ENCODE results near the gene ZRSR2. TPM values are rescaled to one million over a fixed set of nuclear protein-coding genes. Genes with fewer than 3 reads are reported as not detected.

ZRSR2 gene
- total RNA-seq, 1 experiment from 2014 or later: 4.6 TPM

DNA sequence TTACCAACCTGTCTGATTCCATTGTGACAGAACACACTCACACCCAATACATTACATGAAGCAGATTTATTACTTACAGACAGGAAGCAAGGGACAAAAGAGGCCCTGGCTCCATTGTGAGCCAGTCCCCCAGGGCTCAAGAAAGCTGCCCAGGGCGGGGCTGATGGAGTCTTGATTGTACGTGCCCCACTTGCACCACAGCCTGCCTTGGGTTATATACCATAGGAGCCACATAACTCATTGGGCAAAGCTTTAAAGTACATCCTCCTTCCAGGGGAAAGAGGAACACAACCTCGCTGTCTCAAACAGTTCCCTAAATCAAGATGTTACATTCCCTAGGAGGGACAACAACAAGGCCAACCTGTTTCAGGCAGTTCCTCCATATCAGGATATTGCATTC lies 3.4 kb upstream of the ZRSR2 start:
- no TSS peak for BruUV-seq (replicated peaks)
- H4K20me1 ChIP-seq (ENCODE audit: insufficient read depth): no peaks in the 10 kb centered on the region
- H3K4me2 ChIP-seq (ENCODE audit: low read length): no peak overlapping the region
- intact Hi-C loops (cut with micrococcal nuclease): no loop called here
- no peaks in the 10 kb centered on the region for H3K79me2 ChIP-seq (ENCODE audit: insufficient read depth, low read length)
- ATAC-seq (no peak), DNase-seq (ENCODE audit: low read depth, low spot score) (no peak)
- no peak overlapping the region for H2AFZ ChIP-seq (ENCODE audit: low read depth, low read length, poor library complexity, severe bottlenecking)
- H3K27me3 ChIP-seq (ENCODE audit: insufficient read depth, low read length): no peaks in the 10 kb centered on the region
- H3K4me1 ChIP-seq (ENCODE audit: control insufficient read depth in 1 of 2, insufficient read depth in 2 of 2, low read length in 2 of 2): peaks cover 4 to 5% of the 10 kb centered on the region in 2 experiments; a peak in 2 of 4 replicates
- H3K9ac ChIP-seq (ENCODE audit: low read length): no peak overlapping the region
- ChIA-PET CTCF (no interaction called here), POLR2A (no interaction called here), RAD21 (ENCODE audit: low non-redundant PET in 1 of 2, low total read pairs in 2 of 2, uncharacterized antibody in 2 of 2, unreplicated experiment in 2 of 2) (no interaction called here)
- no peak for TF ChIP-seq EGR1 (IDR thresholded peaks at IDR 0.05; ENCODE audit: low read depth)
- TF ChIP-seq, protein P1, sequence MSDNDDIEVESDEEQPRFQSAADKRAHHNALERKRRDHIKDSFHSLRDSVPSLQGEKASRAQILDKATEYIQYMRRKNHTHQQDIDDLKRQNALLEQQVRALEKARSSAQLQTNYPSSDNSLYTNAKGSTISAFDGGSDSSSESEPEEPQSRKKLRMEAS (IDR thresholded peaks at IDR 0.05): no peak
- TF ChIP-seq SP1 (IDR thresholded peaks at IDR 0.05; ENCODE audit: low read depth): no peak
- TF ChIP-seq ELF1 (IDR thresholded peaks at IDR 0.05; ENCODE audit: borderline replicate concordance, low read depth): no peak
- TF ChIP-seq ZFX (IDR thresholded peaks at IDR 0.05): no peak
- TF ChIP-seq ZNF274 (IDR thresholded peaks at IDR 0.05; ENCODE audit: low read depth, low read length): no peak
- TF ChIP-seq TCF7L2 (IDR thresholded peaks at IDR 0.05; ENCODE audit: borderline replicate concordance, extremely low read depth, insufficient read depth, insufficient read length): no peak
- no peak for TF ChIP-seq POLR2AphosphoS5 (IDR thresholded peaks at IDR 0.05; ENCODE audit: low read depth, low read length)
- no peak for TF ChIP-seq FOSL1 (IDR thresholded peaks at IDR 0.05; ENCODE audit: low read depth)
- TF ChIP-seq EZH2 (IDR thresholded peaks at IDR 0.05): no peak
- TF ChIP-seq POLR2A (IDR thresholded peaks at IDR 0.05; ENCODE audit: borderline replicate concordance, extremely low read depth, insufficient read depth, insufficient read length): no peak
- no peak for TF ChIP-seq SRF (IDR thresholded peaks at IDR 0.05; ENCODE audit: low read depth)
- TF ChIP-seq CBX3 (IDR thresholded peaks at IDR 0.05; ENCODE audit: low read depth): no peak
- TF ChIP-seq, protein P2, sequence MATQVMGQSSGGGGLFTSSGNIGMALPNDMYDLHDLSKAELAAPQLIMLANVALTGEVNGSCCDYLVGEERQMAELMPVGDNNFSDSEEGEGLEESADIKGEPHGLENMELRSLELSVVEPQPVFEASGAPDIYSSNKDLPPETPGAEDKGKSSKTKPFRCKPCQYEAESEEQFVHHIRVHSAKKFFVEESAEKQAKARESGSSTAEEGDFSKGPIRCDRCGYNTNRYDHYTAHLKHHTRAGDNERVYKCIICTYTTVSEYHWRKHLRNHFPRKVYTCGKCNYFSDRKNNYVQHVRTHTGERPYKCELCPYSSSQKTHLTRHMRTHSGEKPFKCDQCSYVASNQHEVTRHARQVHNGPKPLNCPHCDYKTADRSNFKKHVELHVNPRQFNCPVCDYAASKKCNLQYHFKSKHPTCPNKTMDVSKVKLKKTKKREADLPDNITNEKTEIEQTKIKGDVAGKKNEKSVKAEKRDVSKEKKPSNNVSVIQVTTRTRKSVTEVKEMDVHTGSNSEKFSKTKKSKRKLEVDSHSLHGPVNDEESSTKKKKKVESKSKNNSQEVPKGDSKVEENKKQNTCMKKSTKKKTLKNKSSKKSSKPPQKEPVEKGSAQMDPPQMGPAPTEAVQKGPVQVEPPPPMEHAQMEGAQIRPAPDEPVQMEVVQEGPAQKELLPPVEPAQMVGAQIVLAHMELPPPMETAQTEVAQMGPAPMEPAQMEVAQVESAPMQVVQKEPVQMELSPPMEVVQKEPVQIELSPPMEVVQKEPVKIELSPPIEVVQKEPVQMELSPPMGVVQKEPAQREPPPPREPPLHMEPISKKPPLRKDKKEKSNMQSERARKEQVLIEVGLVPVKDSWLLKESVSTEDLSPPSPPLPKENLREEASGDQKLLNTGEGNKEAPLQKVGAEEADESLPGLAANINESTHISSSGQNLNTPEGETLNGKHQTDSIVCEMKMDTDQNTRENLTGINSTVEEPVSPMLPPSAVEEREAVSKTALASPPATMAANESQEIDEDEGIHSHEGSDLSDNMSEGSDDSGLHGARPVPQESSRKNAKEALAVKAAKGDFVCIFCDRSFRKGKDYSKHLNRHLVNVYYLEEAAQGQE (IDR thresholded peaks at IDR 0.05; ENCODE audit: low read depth): no peak
- TF ChIP-seq RAD21 (IDR thresholded peaks at IDR 0.05; ENCODE audit: low read depth): no peak
- no peak for TF ChIP-seq EZH2phosphoT487 (IDR thresholded peaks at IDR 0.05; ENCODE audit: borderline replicate concordance)
- H3K9me3 ChIP-seq (ENCODE audit: control insufficient read depth in 1 of 2, insufficient read depth in 1 of 2, low read depth in 1 of 2, low read length in 2 of 2): no peaks in the 10 kb centered on the region
- no peaks in the 10 kb centered on the region for H3K36me3 ChIP-seq (ENCODE audit: control insufficient read depth in 1 of 2, insufficient read depth in 2 of 2, low read length in 2 of 2)
- H3K4me3 ChIP-seq (replicated peaks in 1 of 2; ENCODE audit: low read depth in 1 of 2, low read length in 2 of 2): no peak overlapping the region
- H3K27ac ChIP-seq (ENCODE audit: low read depth, low read length): no peak overlapping the region
- H3K9me2 ChIP-seq (ENCODE audit: insufficient read depth): no peaks in the 10 kb centered on the region

All from HCT116 (cell line).